Gastrocnemius medialis (tissue), 4 donors: Measurements from ENCODE around the gene PRKCZ. TPM values are rescaled to one million over a fixed set of nuclear protein-coding genes. Genes with fewer than 3 reads are reported as not detected.
A peak's percentile ranks its signal among the peaks of the same experiment; 100 is the strongest.

Experiments used
- ATAC-seq, 2 donors: fragments of 150-250 bp; one replicate each; pipeline ENCODE4 v1.9.1; 2016
- DNase-seq, 2 donors: peaks; one replicate each; pipeline ENCODE4 v3.0.0-alpha.2; 2019
- H3K27ac ChIP-seq, 4 donors: fragments of 200-600 bp; sonication (generic); 1 replicate in 1 of 4; 2 replicates in 3 of 4; pipeline ENCODE4 v1.5.1; 2016 to 2018; ENCODE audit warnings: mild to moderate bottlenecking in 2 of 4, moderate library complexity in 1 of 4
- H3K27me3 ChIP-seq, 3 donors: fragments of 200-600 bp; sonication (generic) in 2 of 3; 1 replicate in 1 of 3; 2 replicates in 2 of 3; pipeline versions ENCODE4 v1.5.1 to v1.6.0; 2016 to 2019; ENCODE audit warnings: mild to moderate bottlenecking in 1 of 3, moderate library complexity in 1 of 3
- H3K36me3 ChIP-seq, 2 donors: fragments of 200-600 bp; sonication (generic) in 1 of 2; one replicate each; pipeline ENCODE4 v1.5.1; 2017 to 2018
- H3K4me1 ChIP-seq, 2 donors: fragments of 200-600 bp; sonication (generic) in 1 of 2; one replicate each; pipeline ENCODE4 v1.5.1; 2016 to 2017; ENCODE audit warnings: mild to moderate bottlenecking in 2 of 2
- H3K4me3 ChIP-seq, 4 donors: fragments of 200-600 bp; sonication (generic) in 3 of 4; 1 replicate in 1 of 4; 2 replicates in 3 of 4; pipeline ENCODE4 v1.5.1; 2016 to 2019; ENCODE audit warnings: mild to moderate bottlenecking in 2 of 4
- H3K9me3 ChIP-seq, 3 donors: fragments of 200-600 bp; sonication (generic) in 2 of 3; 1 replicate in 1 of 3; 2 replicates in 2 of 3; pipeline ENCODE4 v1.5.1; 2016 to 2019
- CTCF ChIP-seq, 5 experiments: fragments of 450-650 bp in 3 of 5; fragments of 200-600 bp in 2 of 5; sonication (generic) in 2 of 5; IDR thresholded peaks in 4 of 5; conservative IDR thresholded peaks in 1 of 5; 1 replicate in 4 of 5; 2 replicates in 1 of 5; pipeline ENCODE4 v1.5.1; 2016 to 2019; ENCODE audit warnings: antibody characterized with exemption in 5 of 5, mild to moderate bottlenecking in 3 of 5, moderate library complexity in 3 of 5
- POLR2A ChIP-seq, 2 donors: fragments of 450-650 bp; IDR thresholded peaks; one replicate each; pipeline ENCODE4 v1.6.1; 2017; ENCODE audit warnings: antibody characterized with exemption in 2 of 2, mild to moderate bottlenecking in 2 of 2, moderate library complexity in 2 of 2
- in situ Hi-C, 4 donors: fragments of 200-750 bp; cut with MboI; loops; one replicate each; pipeline versions ENCODE4 v1.15.0 to v1.8.0; 2017; ENCODE audit warnings: low sequenced_read_pairs in 4 of 4
- intact Hi-C: fragments of 100-400 bp; cut with DNase I; formaldehyde crosslinking; loops from one replicate; pipeline ENCODE4 v1.15.1; 2023; ENCODE audit warnings: low total_unique reads
- total RNA-seq, 4 donors: library from RNA; depleted of rRNA; stranded (reverse); fragments of >200 nt; gene quantifications; one replicate each; pipeline versions ENCODE4 v1.1.0 to v1.2.3, GENCODE V29; 2016

Gene PRKCZ
- under 1 TPM in 2 of 4 donors, not detected in 2; 0.16 to 0.87 TPM for total RNA-seq

GRCh38 chr1:2049718-2050431 lies at the start of gene PRKCZ:
PRKCZ (plus strand) TSS chr1:2050411; CDS start chr1:2050631, 220 bp downstream.
- Histone ChIP-seq H3K4me3 (peak within 1 kb of the TSS; percentile 20 to 46 (median 30)), H3K4me1 (peaks cover 4 to 5% of the 10 kb centered on the region in 2 donors), H3K36me3 (no peaks in the 10 kb centered on the region), H3K27me3 (peaks cover 44 to 46% (median 46%) of the 10 kb centered on the region in 3 donors), H3K27ac (no peak within 1 kb of the TSS), H3K9me3 (no peaks in the 10 kb centered on the region)
- in situ Hi-C loops (loop anchor here in 1 of 4 donors (10.0 kb wide), 1 partner anchor 105 kb away; no protein-coding TSS in a partner anchor), intact Hi-C loops (no loop called here)
- no peak for ATAC-seq
- peak in 1 of 2 donors; percentile 24 for DNase-seq
- no peak for TF ChIP-seq POLR2A (IDR thresholded peaks at IDR 0.05)
- no peak for TF ChIP-seq CTCF (IDR thresholded peaks at IDR 0.05 in 4 of 5, conservative IDR thresholded peaks at IDR 0.05 in 1 of 5)

DNA sequence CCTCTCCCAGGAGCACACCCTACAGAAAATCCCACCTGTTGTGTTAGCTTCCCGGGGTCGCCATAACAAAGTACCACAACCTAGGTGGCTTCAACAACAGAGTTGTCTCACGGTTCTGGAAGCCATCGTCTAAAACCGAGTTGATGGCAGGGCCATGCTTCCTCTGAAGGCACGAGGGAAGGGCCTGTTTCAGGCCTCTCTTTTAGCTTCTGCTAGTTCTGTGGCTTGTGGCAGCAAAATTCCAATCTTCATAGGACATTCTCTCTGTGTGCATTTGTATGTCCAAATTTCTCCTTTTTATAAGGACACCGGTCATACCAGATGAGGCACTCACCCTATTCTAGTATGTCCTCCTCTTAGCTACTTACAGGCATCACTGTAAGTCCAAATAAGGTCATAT lies 49.8 kb upstream of the PRKCZ start:
- H3K36me3 ChIP-seq: no peaks in the 10 kb centered on the region
- no peaks in the 10 kb centered on the region for H3K9me3 ChIP-seq
- DNase-seq: no peak
- no peak for TF ChIP-seq POLR2A (IDR thresholded peaks at IDR 0.05)
- TF ChIP-seq CTCF (IDR thresholded peaks at IDR 0.05 in 4 of 5, conservative IDR thresholded peaks at IDR 0.05 in 1 of 5): no peak
- H3K4me3 ChIP-seq: no peak overlapping the region
- no peaks in the 10 kb centered on the region for H3K4me1 ChIP-seq
- no peak overlapping the region for H3K27ac ChIP-seq
- peaks cover 25 to 59% (median 27%) of the 10 kb centered on the region in 3 donors for H3K27me3 ChIP-seq
- intact Hi-C loops: no loop called here
- in situ Hi-C loops: no loop called here
- ATAC-seq: no peak

DNA sequence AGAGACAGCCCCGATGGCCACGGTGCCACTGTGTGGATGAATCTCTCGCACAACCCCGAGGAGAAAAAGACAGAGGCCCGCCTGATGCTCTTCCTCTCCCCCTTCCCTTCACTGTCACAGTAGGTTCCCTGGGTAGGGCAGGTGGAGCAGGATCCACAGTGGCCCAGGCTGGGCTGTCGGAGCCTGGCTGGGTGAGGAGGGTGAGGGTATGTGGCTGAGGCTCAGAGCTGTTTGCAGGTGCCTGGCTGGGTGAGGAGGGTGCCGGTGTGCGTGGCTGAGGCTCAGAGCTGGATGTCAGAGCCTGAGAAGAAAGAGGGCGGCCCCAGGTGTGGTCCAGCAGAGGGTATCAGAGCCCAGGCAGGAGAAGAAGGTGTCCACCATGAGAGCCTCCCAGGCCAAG lies 49.4 kb upstream of the PRKCZ start:
- Histone ChIP-seq H3K4me1 (no peaks in the 10 kb centered on the region), H3K36me3 (no peaks in the 10 kb centered on the region), H3K27me3 (peaks cover 29 to 61% (median 29%) of the 10 kb centered on the region in 3 donors), H3K4me3 (no peak overlapping the region), H3K27ac (no peak overlapping the region), H3K9me3 (no peaks in the 10 kb centered on the region)
- TF ChIP-seq CTCF (IDR thresholded peaks at IDR 0.05 in 4 of 5, conservative IDR thresholded peaks at IDR 0.05 in 1 of 5) (no peak), POLR2A (IDR thresholded peaks at IDR 0.05) (no peak)
- DNase-seq: no peak
- intact Hi-C loops: no loop called here
- in situ Hi-C loops: no loop called here
- no peak for ATAC-seq

- peaks cover 34 to 62% (median 38%) of the 10 kb centered on the region in 3 donors for H3K27me3 ChIP-seq
- ATAC-seq: no peak
Observed at GRCh38 chr1:2001773-2002411, 48.3 kb upstream of the PRKCZ start.

More at GRCh38 chr1:2001773-2002411, 48.3 kb upstream of the PRKCZ start:
- DNase-seq: no peak
- H3K4me1 ChIP-seq: no peaks in the 10 kb centered on the region
- no peaks in the 10 kb centered on the region for H3K36me3 ChIP-seq
- intact Hi-C loops: no loop called here
- H3K27ac ChIP-seq: no peak overlapping the region
- in situ Hi-C loops: no loop called here
- no peak overlapping the region for H3K4me3 ChIP-seq
- H3K9me3 ChIP-seq: no peaks in the 10 kb centered on the region
- TF ChIP-seq CTCF (IDR thresholded peaks at IDR 0.05 in 4 of 5, conservative IDR thresholded peaks at IDR 0.05 in 1 of 5): no peak
- TF ChIP-seq POLR2A (IDR thresholded peaks at IDR 0.05): no peak
